Measurements from ENCODE around the gene CNOT10.

DNA sequence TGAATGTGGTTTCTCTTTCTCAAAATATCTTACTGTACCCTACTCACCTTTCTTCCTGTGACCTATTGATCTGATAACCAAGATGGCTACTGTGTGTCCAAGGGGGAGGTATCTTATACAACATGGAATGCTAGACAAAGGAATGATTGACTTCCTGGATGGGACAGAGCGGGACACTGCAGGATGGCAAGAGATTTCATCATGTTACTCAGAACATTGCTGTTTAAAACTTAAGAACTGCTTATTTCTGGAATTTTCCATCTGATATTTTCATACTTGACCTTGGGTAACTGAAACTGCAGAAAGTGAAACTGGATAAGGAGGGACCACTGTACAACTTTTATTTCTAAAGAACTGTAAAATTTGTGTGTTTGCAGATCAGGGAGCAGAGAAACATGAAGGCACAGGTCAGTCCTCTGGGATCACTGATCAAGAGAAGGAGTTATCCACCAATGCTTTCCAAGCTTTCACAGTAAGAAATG is 18.5 kb downstream of the CNOT10 start:
- TF ChIP-seq, protein P1, sequence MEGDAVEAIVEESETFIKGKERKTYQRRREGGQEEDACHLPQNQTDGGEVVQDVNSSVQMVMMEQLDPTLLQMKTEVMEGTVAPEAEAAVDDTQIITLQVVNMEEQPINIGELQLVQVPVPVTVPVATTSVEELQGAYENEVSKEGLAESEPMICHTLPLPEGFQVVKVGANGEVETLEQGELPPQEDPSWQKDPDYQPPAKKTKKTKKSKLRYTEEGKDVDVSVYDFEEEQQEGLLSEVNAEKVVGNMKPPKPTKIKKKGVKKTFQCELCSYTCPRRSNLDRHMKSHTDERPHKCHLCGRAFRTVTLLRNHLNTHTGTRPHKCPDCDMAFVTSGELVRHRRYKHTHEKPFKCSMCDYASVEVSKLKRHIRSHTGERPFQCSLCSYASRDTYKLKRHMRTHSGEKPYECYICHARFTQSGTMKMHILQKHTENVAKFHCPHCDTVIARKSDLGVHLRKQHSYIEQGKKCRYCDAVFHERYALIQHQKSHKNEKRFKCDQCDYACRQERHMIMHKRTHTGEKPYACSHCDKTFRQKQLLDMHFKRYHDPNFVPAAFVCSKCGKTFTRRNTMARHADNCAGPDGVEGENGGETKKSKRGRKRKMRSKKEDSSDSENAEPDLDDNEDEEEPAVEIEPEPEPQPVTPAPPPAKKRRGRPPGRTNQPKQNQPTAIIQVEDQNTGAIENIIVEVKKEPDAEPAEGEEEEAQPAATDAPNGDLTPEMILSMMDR (IDR thresholded peaks at IDR 0.05) = no peak
- no peak for TF ChIP-seq POLR2A (IDR thresholded peaks at IDR 0.05)

Data from vagina (tissue), 2 donors.